Measurements from ENCODE around the gene IMMP2L. TPM values are rescaled to one million over a fixed set of nuclear protein-coding genes. Genes with fewer than 3 reads are reported as not detected.
A peak's percentile ranks its signal among the peaks of the same experiment; 100 is the strongest.

Gene IMMP2L
- total RNA-seq, 1 donor from 2014 or later, result 19.0 TPM

- H3K36me3 ChIP-seq (ENCODE audit: control insufficient read depth, insufficient read depth, low read length), result no peaks in the 10 kb centered on the region
- FAIRE-seq (no peak), DNase-seq (ENCODE audit: low read depth) (no peak)
- no peak overlapping the region for H3K4me3 ChIP-seq (ENCODE audit: low read depth, low read length)
- H3K27me3 ChIP-seq (ENCODE audit: control insufficient read depth, insufficient read depth, low read length), result no peaks in the 10 kb centered on the region
- TF ChIP-seq, protein P1, sequence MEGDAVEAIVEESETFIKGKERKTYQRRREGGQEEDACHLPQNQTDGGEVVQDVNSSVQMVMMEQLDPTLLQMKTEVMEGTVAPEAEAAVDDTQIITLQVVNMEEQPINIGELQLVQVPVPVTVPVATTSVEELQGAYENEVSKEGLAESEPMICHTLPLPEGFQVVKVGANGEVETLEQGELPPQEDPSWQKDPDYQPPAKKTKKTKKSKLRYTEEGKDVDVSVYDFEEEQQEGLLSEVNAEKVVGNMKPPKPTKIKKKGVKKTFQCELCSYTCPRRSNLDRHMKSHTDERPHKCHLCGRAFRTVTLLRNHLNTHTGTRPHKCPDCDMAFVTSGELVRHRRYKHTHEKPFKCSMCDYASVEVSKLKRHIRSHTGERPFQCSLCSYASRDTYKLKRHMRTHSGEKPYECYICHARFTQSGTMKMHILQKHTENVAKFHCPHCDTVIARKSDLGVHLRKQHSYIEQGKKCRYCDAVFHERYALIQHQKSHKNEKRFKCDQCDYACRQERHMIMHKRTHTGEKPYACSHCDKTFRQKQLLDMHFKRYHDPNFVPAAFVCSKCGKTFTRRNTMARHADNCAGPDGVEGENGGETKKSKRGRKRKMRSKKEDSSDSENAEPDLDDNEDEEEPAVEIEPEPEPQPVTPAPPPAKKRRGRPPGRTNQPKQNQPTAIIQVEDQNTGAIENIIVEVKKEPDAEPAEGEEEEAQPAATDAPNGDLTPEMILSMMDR (IDR thresholded peaks at IDR 0.05; ENCODE audit: insufficient read depth, low read length, severe bottlenecking), result no peak
These were observed 712.1 kb downstream of the IMMP2L start for GRCh38 chr7:110850224-110850623.

- Histone ChIP-seq H3K27me3 (ENCODE audit: control insufficient read depth, insufficient read depth, low read length) (no peaks in the 10 kb centered on the region), H3K4me3 (ENCODE audit: low read depth, low read length) (no peak overlapping the region), H3K36me3 (ENCODE audit: control insufficient read depth, insufficient read depth, low read length) (no peaks in the 10 kb centered on the region)
- FAIRE-seq (no peak), DNase-seq (ENCODE audit: low read depth) (no peak)
- TF ChIP-seq, protein P1 (IDR thresholded peaks at IDR 0.05; ENCODE audit: insufficient read depth, low read length, severe bottlenecking), result no peak
These were observed 719.5 kb downstream of the IMMP2L start for GRCh38 chr7:110842796-110843195.

GRCh38 chr7:110841840-110842545 is 720.3 kb downstream of the IMMP2L start:
- H3K4me3 ChIP-seq (ENCODE audit: low read depth, low read length), result no peak overlapping the region
- FAIRE-seq, result no peak
- H3K36me3 ChIP-seq (ENCODE audit: control insufficient read depth, insufficient read depth, low read length), result no peaks in the 10 kb centered on the region
- no peak for DNase-seq (ENCODE audit: low read depth)
- TF ChIP-seq, protein P1 (IDR thresholded peaks at IDR 0.05; ENCODE audit: insufficient read depth, low read length, severe bottlenecking), result no peak
- H3K27me3 ChIP-seq (ENCODE audit: control insufficient read depth, insufficient read depth, low read length), result no peaks in the 10 kb centered on the region

- DNase-seq (ENCODE audit: low read depth), result peak; percentile 9
- H3K27me3 ChIP-seq (ENCODE audit: control insufficient read depth, insufficient read depth, low read length), result no peaks in the 10 kb centered on the region
- no peak for FAIRE-seq
- no peaks in the 10 kb centered on the region for H3K36me3 ChIP-seq (ENCODE audit: control insufficient read depth, insufficient read depth, low read length)
- TF ChIP-seq, protein P1 (IDR thresholded peaks at IDR 0.05; ENCODE audit: insufficient read depth, low read length, severe bottlenecking), result no peak
- no peak overlapping the region for H3K4me3 ChIP-seq (ENCODE audit: low read depth, low read length)
These were observed 722.4 kb downstream of the IMMP2L start for GRCh38 chr7:110839866-110840265.

- H3K27me3 ChIP-seq (ENCODE audit: control insufficient read depth, insufficient read depth, low read length), result no peaks in the 10 kb centered on the region
- no peaks in the 10 kb centered on the region for H3K36me3 ChIP-seq (ENCODE audit: control insufficient read depth, insufficient read depth, low read length)
- DNase-seq (ENCODE audit: low read depth), result no peak
- no peak overlapping the region for H3K4me3 ChIP-seq (ENCODE audit: low read depth, low read length)
- FAIRE-seq, result no peak
- TF ChIP-seq, protein P1 (IDR thresholded peaks at IDR 0.05; ENCODE audit: insufficient read depth, low read length, severe bottlenecking), result no peak
These were observed 726.4 kb downstream of the IMMP2L start for GRCh38 chr7:110835849-110836248.

DNA sequence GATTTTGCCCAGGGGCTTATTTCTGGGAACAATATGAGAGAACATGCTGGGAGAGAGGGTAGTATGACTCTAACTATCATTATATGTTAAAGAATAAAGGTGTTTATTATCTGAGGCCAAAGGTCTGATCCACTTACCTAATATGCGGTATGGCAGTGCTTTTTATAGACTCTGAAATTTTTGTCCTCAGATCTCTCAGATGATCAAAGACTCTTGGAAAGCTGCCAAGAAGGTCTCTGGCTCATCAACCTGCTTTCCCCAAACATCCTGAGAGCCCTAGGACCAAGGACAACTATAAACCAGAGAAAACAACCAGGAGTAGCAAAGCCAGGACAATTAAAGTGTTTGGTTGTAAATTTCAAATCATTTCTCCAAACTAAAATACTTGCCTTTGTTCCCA is 727.1 kb downstream of the IMMP2L start:
- Histone ChIP-seq H3K27me3 (ENCODE audit: control insufficient read depth, insufficient read depth, low read length) (no peaks in the 10 kb centered on the region), H3K4me3 (ENCODE audit: low read depth, low read length) (no peak overlapping the region), H3K36me3 (ENCODE audit: control insufficient read depth, insufficient read depth, low read length) (no peaks in the 10 kb centered on the region)
- FAIRE-seq (no peak), DNase-seq (ENCODE audit: low read depth) (peak; percentile 2)
- TF ChIP-seq, protein P1 (IDR thresholded peaks at IDR 0.05; ENCODE audit: insufficient read depth, low read length, severe bottlenecking), result no peak
